ENCODE data around the gene SLC9A3.

GRCh38 chr5:531101-531748 lies 7.0 kb upstream of the SLC9A3 start:
- TF ChIP-seq CTCF (IDR thresholded peaks at IDR 0.05) = no peak
- TF ChIP-seq POLR2A (IDR thresholded peaks at IDR 0.05) = no peak
- TF ChIP-seq POLR2AphosphoS5 (IDR thresholded peaks at IDR 0.05; ENCODE audit: insufficient read depth in 1 of 2, low read depth in 1 of 2) = no peak
